Measurements from ENCODE around the gene TXNRD2.
A peak's percentile ranks its signal among the peaks of the same experiment; 100 is the strongest.

The TXNRD2 gene

GRCh38 chr22:19871023-19871844, 70.4 kb downstream of the TXNRD2 start:
- Histone ChIP-seq H3K4me1 (ENCODE audit: control insufficient read depth in 2 of 2, insufficient read depth in 1 of 2, low read depth in 1 of 2, low read length in 2 of 2) (peaks cover 15 to 17% of the 10 kb centered on the region in 2 donors), H3K27me3 (ENCODE audit: control insufficient read depth in 3 of 3, insufficient read depth in 3 of 3, low read depth in 1 of 3, low read length in 3 of 3) (no peaks in the 10 kb centered on the region), H2BK12ac (ENCODE audit: low read length) (peak overlapping the region; percentile 90), H4K8ac (ENCODE audit: low read depth, low read length) (peak overlapping the region; percentile 65), H2BK5ac (ENCODE audit: low read length) (peak overlapping the region; percentile 1), H3K14ac (ENCODE audit: low read length) (peak overlapping the region; percentile 75), H3K36me3 (replicated peaks in 1 of 2; ENCODE audit: control insufficient read depth in 2 of 2, insufficient read depth in 2 of 2, low read length in 2 of 2) (no peaks in the 10 kb centered on the region), H2BK120ac (ENCODE audit: low read depth, low read length) (peak overlapping the region; percentile 36), H2BK15ac (ENCODE audit: low read length) (peak overlapping the region; percentile 67), H3K9me3 (replicated peaks in 1 of 2; ENCODE audit: control insufficient read depth in 2 of 2, insufficient read depth in 1 of 2, low read depth in 1 of 2, low read length in 2 of 2) (no peaks in the 10 kb centered on the region), H3K18ac (ENCODE audit: low read length) (peak overlapping the region; percentile 89), H3K4ac (ENCODE audit: low read length) (peak overlapping the region; percentile 5), H4K91ac (ENCODE audit: low read depth, low read length, poor library complexity) (no peak overlapping the region), H3K4me2 (ENCODE audit: insufficient read depth, low read length, poor library complexity, severe bottlenecking) (no peak overlapping the region), H3K4me3 (ENCODE audit: low read length in 2 of 2) (no peak overlapping the region), H3K23ac (ENCODE audit: low read depth, low read length, poor library complexity) (peak overlapping the region; percentile 89), H3K9ac (ENCODE audit: low read depth, low read length, poor library complexity) (peak overlapping the region; percentile 30), H3K79me1 (ENCODE audit: low read depth, low read length) (peaks cover 1% of the 10 kb centered on the region), H2AFZ (ENCODE audit: low read length) (no peak overlapping the region), H3K27ac (replicated peaks; ENCODE audit: low read length) (no peak overlapping the region), H2AK5ac (ENCODE audit: low read depth, low read length) (peak overlapping the region; percentile 97)
- no CpG with 5 or more reads among the region's 19 CpGs for WGBS, 2 donors (ENCODE audit: extremely low coverage in 2 of 2, insufficient read length in 2 of 2, insufficient replicate concordance in 1 of 2)
- no peak for DNase-seq (ENCODE audit: low spot score)

GRCh38 chr22:19870153-19871022, 71.2 kb downstream of the TXNRD2 start:
- Histone ChIP-seq H2BK5ac (ENCODE audit: low read length) (peak overlapping the region; percentile 82), H3K27me3 (ENCODE audit: control insufficient read depth in 3 of 3, insufficient read depth in 3 of 3, low read depth in 1 of 3, low read length in 3 of 3) (no peaks in the 10 kb centered on the region), H4K8ac (ENCODE audit: low read depth, low read length) (peak overlapping the region; percentile 0), H3K9ac (ENCODE audit: low read depth, low read length, poor library complexity) (no peak overlapping the region), H2BK15ac (ENCODE audit: low read length) (peak overlapping the region; percentile 67), H2BK120ac (ENCODE audit: low read depth, low read length) (peak overlapping the region; percentile 36), H4K91ac (ENCODE audit: low read depth, low read length, poor library complexity) (peak overlapping the region; percentile 53), H3K23ac (ENCODE audit: low read depth, low read length, poor library complexity) (peak overlapping the region; percentile 80), H3K4me1 (ENCODE audit: control insufficient read depth in 2 of 2, insufficient read depth in 1 of 2, low read depth in 1 of 2, low read length in 2 of 2) (peaks cover 15 to 17% of the 10 kb centered on the region in 2 donors), H3K4me3 (ENCODE audit: low read length in 2 of 2) (no peak overlapping the region), H3K14ac (ENCODE audit: low read length) (peak overlapping the region; percentile 75), H2AFZ (ENCODE audit: low read length) (no peak overlapping the region), H3K9me3 (replicated peaks in 1 of 2; ENCODE audit: control insufficient read depth in 2 of 2, insufficient read depth in 1 of 2, low read depth in 1 of 2, low read length in 2 of 2) (no peaks in the 10 kb centered on the region), H2BK12ac (ENCODE audit: low read length) (peak overlapping the region; percentile 58), H2AK5ac (ENCODE audit: low read depth, low read length) (peak overlapping the region; percentile 32), H3K4ac (ENCODE audit: low read length) (no peak overlapping the region), H3K36me3 (replicated peaks in 1 of 2; ENCODE audit: control insufficient read depth in 2 of 2, insufficient read depth in 2 of 2, low read length in 2 of 2) (no peaks in the 10 kb centered on the region), H3K4me2 (ENCODE audit: insufficient read depth, low read length, poor library complexity, severe bottlenecking) (no peak overlapping the region), H3K79me1 (ENCODE audit: low read depth, low read length) (peaks cover 1% of the 10 kb centered on the region), H3K18ac (ENCODE audit: low read length) (peak overlapping the region; percentile 89), H3K27ac (replicated peaks; ENCODE audit: low read length) (no peak overlapping the region)
- WGBS, 2 donors (ENCODE audit: extremely low coverage in 2 of 2, insufficient read length in 2 of 2, insufficient replicate concordance in 1 of 2): no CpG with 5 or more reads among the region's 30 CpGs
- no peak for DNase-seq (ENCODE audit: low spot score)

GRCh38 chr22:19869497-19870152, 72.0 kb downstream of the TXNRD2 start:
- Histone ChIP-seq H2BK15ac (ENCODE audit: low read length) (peak overlapping the region; percentile 49), H3K4me2 (ENCODE audit: insufficient read depth, low read length, poor library complexity, severe bottlenecking) (no peak overlapping the region), H4K8ac (ENCODE audit: low read depth, low read length) (no peak overlapping the region), H2BK12ac (ENCODE audit: low read length) (no peak overlapping the region), H3K79me1 (ENCODE audit: low read depth, low read length) (peaks cover 1% of the 10 kb centered on the region), H3K4ac (ENCODE audit: low read length) (no peak overlapping the region), H4K91ac (ENCODE audit: low read depth, low read length, poor library complexity) (peak overlapping the region; percentile 53), H3K4me1 (ENCODE audit: control insufficient read depth in 2 of 2, insufficient read depth in 1 of 2, low read depth in 1 of 2, low read length in 2 of 2) (peaks cover 7 to 11% of the 10 kb centered on the region in 2 donors), H2AK5ac (ENCODE audit: low read depth, low read length) (peak overlapping the region; percentile 5), H3K14ac (ENCODE audit: low read length) (no peak overlapping the region), H3K27ac (replicated peaks; ENCODE audit: low read length) (no peak overlapping the region), H3K9ac (ENCODE audit: low read depth, low read length, poor library complexity) (no peak overlapping the region), H3K4me3 (ENCODE audit: low read length in 2 of 2) (no peak overlapping the region), H3K27me3 (ENCODE audit: control insufficient read depth in 3 of 3, insufficient read depth in 3 of 3, low read depth in 1 of 3, low read length in 3 of 3) (no peaks in the 10 kb centered on the region), H3K9me3 (replicated peaks in 1 of 2; ENCODE audit: control insufficient read depth in 2 of 2, insufficient read depth in 1 of 2, low read depth in 1 of 2, low read length in 2 of 2) (no peaks in the 10 kb centered on the region), H2BK120ac (ENCODE audit: low read depth, low read length) (no peak overlapping the region), H3K36me3 (replicated peaks in 1 of 2; ENCODE audit: control insufficient read depth in 2 of 2, insufficient read depth in 2 of 2, low read length in 2 of 2) (no peaks in the 10 kb centered on the region), H2AFZ (ENCODE audit: low read length) (no peak overlapping the region), H3K23ac (ENCODE audit: low read depth, low read length, poor library complexity) (peak overlapping the region; percentile 80), H3K18ac (ENCODE audit: low read length) (peak overlapping the region; percentile 57), H2BK5ac (ENCODE audit: low read length) (peak overlapping the region; percentile 82)
- no peak for DNase-seq (ENCODE audit: low spot score)
- no CpG with 5 or more reads among the region's 12 CpGs for WGBS, 2 donors (ENCODE audit: extremely low coverage in 2 of 2, insufficient read length in 2 of 2, insufficient replicate concordance in 1 of 2)

Measured in neuronal stem cell (in vitro differentiated cells).